Inflammatory macrophage (primary cell): ENCODE measurements around the gene MTUS2.
"Not testable (repeated sequence)": the region's sequence is repeated elsewhere in the genome, so short reads cannot be mapped to it uniquely, and the experiment has no call there.

ENCODE experiments used
- DNase-seq, 2 donors: peaks; one replicate each; pipeline ENCODE4 v3.0.0-alpha.2; 2020 to 2022

The MTUS2 gene

DNA sequence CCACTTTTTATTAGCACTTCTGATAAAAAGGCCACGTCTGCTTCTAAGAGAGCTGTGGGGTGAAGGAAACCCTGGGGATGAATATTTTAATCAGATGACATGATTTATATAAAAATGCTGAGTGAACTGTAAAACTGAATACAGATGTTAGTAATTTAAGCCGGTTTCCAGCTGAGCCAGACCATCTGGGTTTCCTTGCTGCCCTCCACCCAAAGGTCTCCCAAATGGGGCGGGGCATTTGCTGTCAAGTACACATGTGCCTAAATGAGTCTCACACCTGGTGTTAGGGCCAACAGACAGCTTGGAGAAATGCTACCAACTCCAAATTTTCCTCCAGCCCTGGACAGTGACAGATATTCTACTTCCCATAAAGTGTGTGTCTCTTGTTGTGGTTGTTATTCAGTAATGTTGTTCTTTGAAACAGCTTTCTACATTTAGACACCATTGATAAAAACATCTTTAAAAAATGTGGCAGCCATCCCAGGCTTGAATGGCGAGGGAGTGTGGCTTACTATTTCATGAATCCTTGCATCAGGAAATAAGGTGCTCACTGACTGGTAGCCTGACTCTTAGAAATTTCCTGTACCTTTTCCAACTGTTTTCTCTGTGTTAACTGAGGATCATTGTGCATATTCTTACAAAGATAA lies 350.4 kb downstream of the MTUS2 start:
- no peak for DNase-seq

DNA sequence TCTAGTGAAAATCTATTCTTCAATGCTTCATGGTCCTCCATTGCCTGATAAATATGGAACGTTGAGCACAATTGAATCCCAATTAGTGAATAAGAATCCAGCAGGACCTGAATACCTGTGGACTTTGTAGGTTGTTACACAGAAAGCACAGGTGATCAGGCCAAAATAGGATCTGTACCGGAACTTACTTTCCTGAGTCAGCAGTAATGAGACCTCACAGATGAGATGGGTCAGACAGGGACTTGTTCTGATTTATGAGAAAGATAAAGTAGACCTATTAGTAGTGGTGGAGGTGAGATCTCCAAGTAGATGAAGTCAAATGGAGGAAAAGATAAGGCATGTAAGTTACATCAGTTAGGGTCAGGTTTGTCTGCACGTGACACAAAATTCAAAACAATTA lies 351.1 kb downstream of the MTUS2 start:
- DNase-seq, result no peak

DNA sequence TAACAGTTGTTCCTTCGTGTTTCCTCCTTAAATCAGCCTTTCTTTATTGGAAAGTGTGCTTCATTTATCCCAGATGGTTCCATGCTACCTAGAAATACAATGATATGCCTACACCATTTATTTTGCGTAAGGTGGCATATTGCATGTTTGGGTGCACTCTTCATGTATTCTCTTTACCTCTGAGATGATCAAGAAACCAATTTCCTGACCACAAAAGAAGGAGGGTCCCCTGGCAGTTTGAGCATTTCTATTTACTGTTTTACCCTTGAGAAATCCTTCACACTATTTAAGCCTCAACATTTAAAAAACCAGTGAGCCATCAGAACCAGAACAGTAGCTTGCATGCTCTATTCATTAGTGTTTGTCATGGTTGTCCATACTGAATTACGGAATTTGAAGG lies 354.0 kb downstream of the MTUS2 start:
- DNase-seq, result no peak

DNA sequence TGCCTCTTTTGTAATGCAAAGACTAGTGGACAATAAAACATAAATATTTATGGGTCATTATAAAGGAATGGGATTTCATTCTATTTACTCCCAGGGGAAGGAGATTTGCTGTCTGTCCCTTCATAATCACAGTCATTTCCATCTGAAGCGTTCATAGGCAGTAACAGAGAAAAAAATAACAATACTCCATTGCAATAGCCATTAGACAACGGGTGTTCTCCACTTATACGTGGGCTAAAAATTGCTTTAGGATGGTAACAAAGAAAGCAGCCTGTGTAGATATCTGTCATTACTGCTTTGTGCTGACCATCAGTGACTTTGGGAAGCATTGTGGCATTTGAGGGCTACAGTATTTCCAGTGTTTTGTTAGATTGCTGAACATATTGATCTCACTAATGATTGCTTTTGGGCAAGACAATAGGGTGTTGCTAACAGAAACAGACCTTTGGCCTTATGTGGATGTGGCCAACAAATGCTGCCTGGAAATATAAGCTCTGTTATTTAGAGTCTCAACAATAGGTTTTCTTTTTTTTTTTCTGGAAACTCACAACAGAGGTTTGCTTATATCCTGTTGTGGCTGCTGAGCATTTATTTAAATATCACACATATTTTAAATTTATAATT lies 355.2 kb downstream of the MTUS2 start:
- no peak for DNase-seq

DNA sequence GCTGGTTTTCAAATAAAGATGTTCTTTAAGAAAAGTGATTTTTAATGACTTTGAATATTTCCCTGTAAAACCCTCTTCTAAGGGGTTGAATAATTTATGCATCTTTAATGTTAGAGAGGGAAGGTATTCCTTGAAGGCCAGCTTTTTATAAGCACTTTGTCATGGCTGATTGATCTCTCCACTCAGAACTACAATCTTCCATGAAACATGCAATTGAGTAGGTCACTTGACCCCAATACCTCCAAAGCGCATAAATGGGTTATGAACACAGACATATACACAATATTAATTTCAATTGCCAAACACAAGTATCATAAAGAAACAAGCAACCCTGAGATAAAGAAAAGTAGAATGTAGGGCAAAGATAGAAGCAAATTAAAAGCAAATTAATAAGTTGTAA lies 359.9 kb downstream of the MTUS2 start:
- DNase-seq, result no peak

DNA sequence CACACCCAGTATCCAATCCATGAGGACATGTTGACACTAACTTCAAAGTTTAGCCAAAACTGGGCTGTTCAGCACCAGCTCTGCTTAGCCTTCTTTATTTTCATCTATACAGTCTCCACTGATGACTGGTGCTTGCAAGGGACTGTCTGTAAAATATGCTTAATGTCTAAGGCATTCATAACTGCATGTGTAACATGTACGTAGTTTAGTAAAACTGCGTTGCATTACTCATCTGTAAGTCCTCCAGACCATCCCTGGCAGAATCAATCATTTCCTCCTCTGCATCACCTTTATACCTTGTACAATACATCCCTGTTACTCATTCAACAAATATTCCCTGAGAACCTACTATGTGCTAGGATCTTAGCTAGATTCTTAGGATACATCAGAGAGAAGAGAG lies 362.1 kb downstream of the MTUS2 start:
- DNase-seq, result no peak

DNA sequence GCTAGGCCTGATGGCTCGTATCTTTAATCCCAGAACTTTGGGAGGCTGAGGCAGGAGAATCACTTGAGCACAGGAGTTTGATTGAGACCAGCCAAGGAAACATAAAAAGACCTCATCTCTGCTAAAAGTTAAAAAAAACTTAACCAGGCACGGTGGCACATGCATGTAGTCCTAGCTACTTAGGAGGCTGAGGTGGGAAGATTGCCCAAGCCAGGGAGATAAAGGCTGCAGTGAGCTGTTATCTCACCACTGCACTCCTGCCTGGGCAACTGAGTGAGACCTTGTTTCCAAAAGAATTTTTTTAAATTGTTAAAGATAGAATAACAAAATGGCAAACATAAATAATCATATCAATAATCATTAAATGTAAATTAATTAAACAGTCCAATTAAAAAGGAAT lies 365.8 kb downstream of the MTUS2 start:
- no peak for DNase-seq

DNA sequence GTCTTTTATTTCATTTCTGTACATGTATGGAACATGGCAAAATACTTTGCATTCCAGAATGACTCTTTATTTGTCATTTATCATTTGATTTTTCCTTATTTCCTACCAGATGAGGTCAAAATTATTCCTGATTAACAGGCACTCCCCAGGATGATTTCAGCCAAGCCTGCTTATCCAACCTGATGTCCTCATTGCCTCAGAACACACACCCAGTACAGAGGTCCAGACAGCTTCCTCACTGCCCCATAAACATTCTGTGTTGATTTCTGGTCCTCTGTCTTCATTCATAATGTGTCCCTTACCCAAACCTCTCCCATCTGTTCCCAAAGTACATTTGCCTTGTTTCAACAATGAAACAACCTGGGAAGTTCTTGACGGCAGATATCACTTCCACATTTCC lies 367.4 kb downstream of the MTUS2 start:
- no peak for DNase-seq

DNA sequence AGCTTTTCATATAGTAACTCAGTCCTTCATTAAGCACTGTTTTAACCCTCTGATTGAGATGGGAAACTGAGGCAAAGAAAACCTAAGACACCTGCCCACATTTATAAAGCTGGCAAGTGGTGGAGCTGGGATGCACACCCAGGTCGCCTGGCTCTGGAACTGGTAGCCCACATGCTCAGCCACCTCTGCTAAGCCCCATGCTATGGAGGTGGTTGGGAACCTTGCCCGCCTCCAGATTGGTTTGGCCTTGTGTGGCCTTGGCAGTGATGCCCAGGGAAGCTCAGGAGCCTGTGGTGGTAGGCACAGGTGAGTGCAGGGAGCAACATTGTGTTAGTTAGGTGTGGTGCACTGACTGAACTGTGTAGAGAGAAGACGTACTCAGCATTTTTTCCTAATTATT lies 370.2 kb downstream of the MTUS2 start:
- no peak for DNase-seq

DNA sequence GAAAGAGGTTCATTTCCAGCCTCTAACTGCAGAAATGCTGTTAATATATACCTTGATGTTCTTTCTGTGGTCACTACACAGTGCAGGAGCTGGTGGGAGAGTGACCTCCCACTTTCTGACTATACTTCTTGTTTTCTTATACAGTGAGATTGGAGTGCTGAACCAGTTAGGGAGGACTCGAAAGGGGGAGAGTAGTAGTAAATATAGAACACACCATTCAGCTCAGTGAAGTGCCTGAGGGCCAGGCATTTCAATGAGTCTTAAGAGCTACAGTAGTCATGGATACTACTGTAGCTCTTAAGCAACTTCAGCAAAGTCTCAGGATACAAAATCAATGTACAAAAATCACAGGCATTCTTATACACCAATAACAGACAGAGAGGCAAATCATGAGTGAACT lies 372.9 kb downstream of the MTUS2 start:
- DNase-seq, result no peak

DNA sequence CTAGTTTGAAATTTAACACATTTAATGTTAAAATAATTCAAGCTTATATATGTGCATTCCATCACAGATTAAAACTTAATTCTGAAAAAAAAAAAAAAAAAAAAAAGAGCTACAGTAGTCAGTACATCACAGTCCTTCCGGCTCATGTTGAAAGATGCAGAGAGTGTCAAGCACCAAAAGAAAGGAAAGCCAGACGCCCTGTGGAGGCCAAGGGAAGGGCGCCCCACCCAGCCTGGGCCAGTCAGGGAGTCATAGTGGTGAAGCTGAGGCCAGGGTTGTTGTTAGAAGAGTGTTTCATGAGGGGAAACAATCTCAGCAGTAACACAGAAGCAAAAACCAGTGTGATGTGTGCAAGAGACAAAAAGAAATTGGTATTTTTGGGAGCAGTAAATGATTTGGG lies 375.3 kb downstream of the MTUS2 start:
- DNase-seq, result no peak

DNA sequence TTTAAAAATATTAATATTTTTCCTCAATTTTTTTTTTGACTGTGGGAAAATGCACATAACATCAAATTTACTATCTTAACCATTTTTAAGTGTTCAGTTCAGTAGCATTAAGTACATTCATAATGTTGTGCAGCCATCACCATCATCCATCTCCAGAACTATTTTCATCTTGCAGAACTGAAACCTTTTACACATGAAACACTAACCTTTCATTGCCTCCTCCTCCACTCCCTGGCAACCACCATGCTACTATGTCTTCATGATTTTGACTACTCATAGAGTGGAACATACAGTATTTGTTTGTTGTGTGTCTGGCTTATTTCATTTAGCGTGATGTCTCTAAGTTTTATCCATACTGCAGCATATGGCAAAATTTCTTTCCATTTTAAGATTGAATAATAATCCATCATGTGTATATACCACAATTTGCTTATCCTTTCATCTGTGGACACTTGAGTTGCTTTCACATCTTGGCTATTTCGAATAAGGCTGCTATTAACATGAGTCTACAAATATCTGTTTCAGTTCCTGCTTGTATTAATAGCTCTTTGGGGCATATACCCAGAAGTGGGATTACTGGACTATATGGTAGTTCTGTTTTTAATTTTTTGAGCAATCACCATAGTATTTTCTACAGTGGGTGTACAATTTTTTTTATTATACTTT lies 376.4 kb downstream of the MTUS2 start:
- no peak for DNase-seq

DNA sequence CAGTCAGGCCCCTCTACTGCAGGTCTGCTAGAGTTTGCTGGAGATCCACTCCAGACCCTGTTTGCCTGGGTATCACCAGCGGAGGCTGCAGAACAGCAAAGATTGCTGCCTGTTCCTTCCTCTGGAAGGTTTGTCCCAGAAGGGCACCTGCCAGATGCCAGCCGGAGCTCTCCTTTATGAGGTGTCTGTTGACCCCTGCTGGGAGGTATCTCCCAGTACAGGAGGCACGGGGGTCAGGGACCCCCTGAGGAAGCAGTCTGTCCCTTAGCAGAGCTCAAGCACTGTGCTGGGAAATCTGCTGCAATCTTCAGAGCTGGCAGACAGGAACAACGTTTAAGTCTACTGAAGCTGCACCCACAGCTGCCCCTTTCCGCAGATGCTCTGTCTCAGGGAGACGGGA lies 382.6 kb downstream of the MTUS2 start:
- not testable (repeated sequence) for DNase-seq

DNA sequence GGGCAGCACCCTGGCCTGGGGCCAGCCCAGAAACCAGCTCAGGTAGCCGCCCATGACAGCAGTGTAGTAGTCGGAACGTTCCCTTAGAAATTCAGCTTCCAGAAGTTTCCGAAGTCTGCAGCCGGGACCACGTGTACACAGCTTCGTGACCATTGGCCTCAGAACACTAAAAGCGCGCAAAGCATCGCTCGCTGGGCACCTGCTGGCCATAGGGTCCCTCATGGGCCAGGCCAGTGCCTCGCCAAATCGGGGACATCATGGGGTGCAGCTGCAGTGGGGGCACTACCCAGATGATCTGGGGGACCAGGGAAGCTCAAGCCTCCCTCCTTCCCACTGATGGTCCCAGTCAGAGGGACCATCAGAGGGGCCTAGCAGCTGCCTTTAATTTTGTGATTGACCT lies 384.5 kb downstream of the MTUS2 start:
- DNase-seq, result no peak

DNA sequence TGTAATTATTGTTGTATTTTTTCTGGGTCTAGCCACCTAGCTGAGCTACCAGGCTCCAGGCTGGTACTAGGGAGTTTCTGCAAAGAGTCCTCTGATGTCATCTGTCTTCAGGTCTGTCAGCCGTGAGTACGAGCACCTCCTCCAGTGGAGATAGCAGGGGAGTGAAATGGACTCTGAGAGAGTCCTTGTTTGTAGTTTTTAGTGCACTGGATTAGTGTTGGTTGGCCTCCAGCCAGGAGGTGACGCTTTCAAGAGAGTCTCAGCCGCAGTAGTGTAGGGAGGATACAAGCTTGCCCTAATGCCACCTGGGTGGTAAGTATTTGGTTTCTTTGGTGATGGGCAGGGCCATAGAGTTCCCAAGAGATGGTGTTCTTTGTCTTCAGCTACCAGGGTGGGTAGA lies 390.5 kb downstream of the MTUS2 start:
- no peak for DNase-seq

DNA sequence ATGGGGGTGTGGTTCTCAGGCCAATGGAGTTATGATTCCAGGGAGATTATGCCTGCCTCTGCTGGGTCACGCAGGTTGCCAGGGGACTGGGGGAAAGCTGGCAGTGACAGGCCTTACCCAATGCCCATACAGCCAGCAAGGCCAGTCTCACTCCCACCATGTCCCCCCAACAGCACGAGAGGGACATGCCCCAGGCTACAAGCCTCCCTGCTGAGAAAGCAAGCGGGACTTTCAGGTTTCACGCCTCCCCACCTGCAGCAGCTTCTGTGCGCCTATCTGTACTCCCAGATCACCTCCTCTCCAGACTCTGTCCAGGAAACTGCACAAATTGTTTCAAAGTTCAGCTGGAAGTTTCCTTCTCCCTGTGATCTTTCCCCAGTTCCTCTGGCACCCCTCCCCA lies 391.0 kb downstream of the MTUS2 start:
- DNase-seq, result not testable (repeated sequence)

DNA sequence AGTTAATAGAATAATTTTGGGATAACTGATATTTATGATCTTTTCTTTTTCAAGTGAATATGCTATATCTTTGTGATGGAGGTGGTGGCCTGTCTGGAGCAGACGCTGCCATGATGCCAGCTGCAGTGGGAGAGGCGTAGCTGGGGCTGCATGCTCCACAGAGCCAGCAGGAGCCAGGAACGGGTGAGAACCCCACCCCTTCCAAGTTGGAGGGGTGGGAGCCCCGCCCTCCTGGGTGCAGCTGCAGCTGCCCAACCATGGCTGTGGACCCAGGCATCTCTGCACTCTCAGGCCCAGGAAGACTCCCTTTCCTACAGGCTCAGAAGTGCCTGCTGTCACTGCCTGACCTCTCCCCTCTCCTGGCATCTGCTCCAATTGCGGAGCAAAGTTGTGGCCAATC lies 402.3 kb downstream of the MTUS2 start:
- DNase-seq, result no peak

DNA sequence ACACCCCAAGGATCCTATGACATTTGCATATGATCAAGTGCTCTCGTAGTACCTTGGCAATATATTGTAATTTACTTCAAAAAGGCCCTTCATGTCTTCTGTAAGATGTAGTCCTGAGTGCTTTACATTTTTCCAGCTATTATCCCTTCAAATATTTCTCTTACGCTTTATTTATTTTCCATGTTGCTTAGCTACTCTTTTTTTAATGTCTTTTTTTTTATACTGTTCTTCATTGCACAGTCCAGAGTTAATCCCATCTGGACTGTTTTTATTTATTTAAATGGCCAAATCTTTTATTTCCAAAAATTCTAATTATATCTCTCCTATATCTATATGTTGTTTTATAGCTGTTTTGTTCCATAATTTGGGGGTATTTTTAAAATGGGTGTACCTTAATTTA lies 404.1 kb downstream of the MTUS2 start:
- DNase-seq, result no peak

DNA sequence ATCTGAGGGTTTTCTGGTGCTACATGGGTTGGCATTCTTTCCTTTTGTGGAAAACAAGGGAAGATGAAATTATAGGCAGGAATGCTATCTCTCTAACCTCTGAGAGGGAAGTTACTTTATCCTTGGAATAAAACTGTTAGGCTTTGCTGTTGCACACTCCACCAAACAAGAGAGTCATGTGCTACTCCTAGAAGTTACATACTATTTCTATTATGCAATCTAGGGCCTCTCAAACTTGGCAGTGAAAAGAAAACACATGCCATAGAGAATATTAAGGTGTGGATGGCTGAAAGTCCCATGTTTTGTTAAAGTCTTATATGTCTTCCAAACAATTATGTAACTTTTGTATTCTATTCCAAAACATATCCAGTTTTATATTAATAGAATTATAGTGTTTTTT lies 407.4 kb downstream of the MTUS2 start:
- DNase-seq, result no peak

DNA sequence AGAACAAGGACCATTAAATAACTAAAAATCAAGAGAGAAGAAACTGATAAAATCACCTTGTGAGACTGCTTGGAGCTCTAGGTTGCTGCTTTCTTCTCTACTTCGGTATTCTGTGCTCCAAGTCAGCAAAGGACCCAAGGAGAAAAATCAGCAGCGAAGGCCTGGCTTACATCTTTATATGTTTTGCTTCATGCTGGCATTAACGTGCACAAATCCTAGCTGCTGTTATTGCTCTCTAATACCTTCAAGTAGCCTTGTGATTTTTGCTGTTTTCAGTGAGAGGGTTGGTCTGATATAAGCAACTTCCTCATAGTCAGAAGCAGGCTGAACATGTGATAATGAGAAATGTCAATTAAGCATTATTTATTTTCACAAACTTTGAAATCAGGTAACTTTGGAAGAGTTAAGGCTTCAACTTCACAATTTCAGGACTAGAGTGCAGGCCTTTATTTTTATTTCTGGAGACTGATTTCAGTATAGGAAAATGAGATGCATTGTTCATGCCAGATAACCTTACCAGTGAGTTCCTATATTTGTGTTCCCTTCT lies 410.2 kb downstream of the MTUS2 start:
- no peak for DNase-seq

DNA sequence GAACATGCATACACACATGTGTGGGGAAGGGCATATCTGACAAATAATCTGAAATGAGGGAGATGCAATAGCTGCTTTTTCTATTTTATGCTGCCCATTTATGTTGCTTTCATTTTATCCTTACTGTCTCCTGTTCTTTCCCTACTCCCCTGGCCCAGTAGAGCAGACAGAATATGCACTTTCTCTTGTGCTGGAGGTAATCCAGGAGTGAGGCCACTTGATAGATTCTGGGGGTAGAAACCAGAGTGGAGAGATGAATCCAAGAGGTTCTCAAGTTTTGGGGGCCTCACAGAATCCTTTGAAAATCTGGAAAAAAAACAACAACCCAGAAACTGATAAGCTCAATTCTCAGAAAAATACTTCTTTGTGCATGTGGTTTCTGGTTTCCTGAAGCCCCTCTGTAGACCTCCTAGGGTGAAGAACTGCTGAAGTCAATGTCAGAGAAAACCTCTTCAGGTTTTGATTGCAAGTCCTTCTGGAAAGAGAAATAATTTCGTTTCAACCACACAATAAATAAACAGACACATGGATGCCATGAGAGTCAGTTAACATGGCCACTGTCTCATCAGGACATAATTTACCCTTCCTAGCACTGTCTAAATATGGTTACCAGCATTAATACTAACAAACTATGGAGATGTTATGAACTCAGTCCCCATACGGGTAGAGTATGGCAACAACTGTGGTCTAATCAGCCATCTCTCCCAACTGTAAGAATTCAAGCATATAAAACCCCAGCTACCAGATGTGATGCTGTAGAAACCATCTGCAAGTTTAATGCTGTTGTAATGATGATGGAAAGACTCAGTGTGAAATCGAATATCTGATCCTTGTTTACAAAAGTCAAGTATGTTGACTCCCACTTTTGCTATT lies 419.8 kb downstream of the MTUS2 start:
- no peak for DNase-seq

DNA sequence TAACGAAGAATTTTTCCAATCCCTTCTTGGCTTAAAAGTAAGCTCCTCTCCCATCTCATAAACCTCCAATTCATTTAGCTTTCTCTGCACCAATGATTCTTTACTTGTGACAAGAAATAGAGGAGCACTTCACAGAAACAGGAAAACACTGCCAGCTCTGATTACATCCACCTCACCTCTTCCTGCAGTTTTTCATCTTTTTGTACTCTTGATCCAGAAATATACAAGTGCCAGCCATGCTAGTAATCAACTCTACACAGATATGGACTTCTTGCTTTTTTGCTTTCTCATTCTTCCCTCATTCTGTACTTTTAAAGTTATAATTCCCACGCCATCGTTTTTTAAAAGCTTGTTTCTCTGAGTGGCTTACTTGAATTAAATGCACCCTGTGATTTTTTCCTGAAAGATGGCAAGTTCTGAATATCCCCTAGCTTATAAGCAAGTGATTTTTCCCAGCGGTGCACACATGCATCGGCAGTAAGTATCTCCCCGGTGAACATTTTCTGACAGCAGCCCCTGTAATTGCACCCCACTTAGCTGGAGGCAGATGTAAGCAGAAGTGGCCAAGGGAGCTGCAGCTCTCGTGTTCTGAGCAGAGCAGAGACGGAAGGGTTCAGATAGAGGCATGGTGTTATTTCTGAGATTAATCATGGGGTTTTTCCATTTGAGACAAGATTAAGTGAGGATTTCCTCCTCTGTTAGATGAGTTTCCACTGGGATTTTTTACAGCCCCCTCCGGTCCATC lies 434.7 kb downstream of the MTUS2 start:
- DNase-seq, result no peak
